A549 (cell line): ENCODE data around the gene TGFBI.

ENCODE experiments used
- CTCF ChIP-seq: fragments of >200 bp; sonication (Bioruptor Twin); formaldehyde crosslinking; IDR thresholded peaks from 3 replicates; pipeline ENCODE4 v1.5.1; 2016
- TF ChIP-seq, protein P1 (sequence below): IDR thresholded peaks from 2 replicates; pipeline ENCODE4 v1.6.1; 2012; ENCODE audit warnings: low read depth, borderline replicate concordance

DNA sequence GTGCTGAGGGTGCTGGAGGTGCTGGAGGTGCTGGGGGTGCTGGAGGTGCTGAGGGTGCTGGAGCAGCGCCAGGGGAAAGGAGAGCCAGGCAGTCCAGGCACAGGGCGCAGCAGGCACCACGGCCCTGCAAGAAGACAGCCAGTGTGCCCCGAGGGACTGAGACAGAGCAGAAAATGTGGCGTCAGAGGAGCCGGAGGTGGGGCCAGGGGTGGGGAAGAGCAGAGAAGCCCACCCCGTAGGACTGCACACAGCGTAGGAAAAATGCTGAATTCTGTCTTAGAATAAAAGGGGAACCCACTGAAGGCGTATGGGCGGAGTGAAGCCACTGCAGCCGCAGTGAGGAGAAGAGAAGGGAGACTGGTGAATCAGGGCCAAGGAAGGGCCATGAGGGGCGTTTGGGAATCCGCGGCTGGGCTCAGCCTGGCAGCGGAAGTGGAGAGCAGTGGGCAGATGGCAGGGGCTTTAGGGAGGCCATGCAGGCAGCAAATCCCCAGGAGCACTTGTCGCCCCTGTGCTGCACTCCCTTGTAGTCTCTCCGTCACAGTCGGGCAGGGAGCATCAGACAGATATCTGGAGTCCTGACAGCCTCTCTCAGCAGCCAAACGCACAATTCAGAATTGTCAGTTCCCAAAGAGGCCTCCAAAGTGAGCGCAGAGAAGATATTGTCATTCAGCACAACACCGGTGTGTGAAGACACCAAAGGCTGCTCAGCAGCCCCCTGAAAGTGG, 38.1 kb upstream of the TGFBI start:
- no peak for TF ChIP-seq CTCF
- TF ChIP-seq, protein P1, sequence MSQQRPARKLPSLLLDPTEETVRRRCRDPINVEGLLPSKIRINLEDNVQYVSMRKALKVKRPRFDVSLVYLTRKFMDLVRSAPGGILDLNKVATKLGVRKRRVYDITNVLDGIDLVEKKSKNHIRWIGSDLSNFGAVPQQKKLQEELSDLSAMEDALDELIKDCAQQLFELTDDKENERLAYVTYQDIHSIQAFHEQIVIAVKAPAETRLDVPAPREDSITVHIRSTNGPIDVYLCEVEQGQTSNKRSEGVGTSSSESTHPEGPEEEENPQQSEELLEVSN = no peak
